ENCODE results near the gene CALR.
"Not testable (repeated sequence)": the region's sequence is repeated elsewhere in the genome, so short reads cannot be mapped to it uniquely, and the experiment has no call there.

CALR gene

GRCh38 chr19:12949363-12950283, 11.2 kb downstream of the CALR start:
- H3K4me3 ChIP-seq (ENCODE audit: low read length) = no peak overlapping the region
- no peak for TF ChIP-seq CTCF (conservative IDR thresholded peaks at IDR 0.05; ENCODE audit: low read length)
- DNase-seq (ENCODE audit: low read depth) = no peak

- H3K4me3 ChIP-seq (ENCODE audit: low read length); DNase-seq (ENCODE audit: low read depth): not testable (repeated sequence)
These were observed 13.6 kb downstream of the CALR start for GRCh38 chr19:12952050-12952449.

GRCh38 chr19:12952488-12953137, 14.2 kb downstream of the CALR start:
- TF ChIP-seq CTCF (conservative IDR thresholded peaks at IDR 0.05; ENCODE audit: low read length) = no peak
- peak; percentile 86 for DNase-seq (ENCODE audit: low read depth)
- no peak overlapping the region for H3K4me3 ChIP-seq (ENCODE audit: low read length)

GRCh38 chr19:12953138-12953798, 14.9 kb downstream of the CALR start:
- peak; percentile 35 for DNase-seq (ENCODE audit: low read depth)
- H3K4me3 ChIP-seq (ENCODE audit: low read length) = no peak overlapping the region
- TF ChIP-seq CTCF (conservative IDR thresholded peaks at IDR 0.05; ENCODE audit: low read length) = no peak

- H3K4me3 ChIP-seq (ENCODE audit: low read length) = no peak overlapping the region
- TF ChIP-seq CTCF (conservative IDR thresholded peaks at IDR 0.05; ENCODE audit: low read length) = no peak
- no peak for DNase-seq (ENCODE audit: low read depth)
These were observed 15.6 kb downstream of the CALR start for GRCh38 chr19:12953799-12954611.

- DNase-seq (ENCODE audit: low read depth) = no peak
- H3K4me3 ChIP-seq (ENCODE audit: low read length) = no peak overlapping the region
- TF ChIP-seq CTCF (conservative IDR thresholded peaks at IDR 0.05; ENCODE audit: low read length) = no peak
These were observed 16.2 kb downstream of the CALR start for GRCh38 chr19:12954612-12954962.

- DNase-seq (ENCODE audit: low read depth) = not testable (repeated sequence)
- H3K4me3 ChIP-seq (ENCODE audit: low read length) = peak overlapping the region; percentile 95
These were observed 17.2 kb downstream of the CALR start for GRCh38 chr19:12955575-12955974.

Data from AG10803 (cell line).